Spleen (tissue), 11 donors: ENCODE measurements around the gene FAM83C. TPM values are rescaled to one million over a fixed set of nuclear protein-coding genes. Genes with fewer than 3 reads are reported as not detected.

ENCODE experiments used
- DNase-seq: peaks from one replicate; pipeline ENCODE4 v3.0.0-alpha.2; 2020
- H3K27ac ChIP-seq, 8 donors: fragments of 200-600 bp; sonication (generic) in 7 of 8; 1 replicate in 4 of 8; 2 replicates in 4 of 8; pipeline versions ENCODE4 v1.5.0 to v1.8.0; 2016 to 2021; ENCODE audit warnings: inconsistent platforms in 4 of 8, mild to moderate bottlenecking in 4 of 8, moderate library complexity in 1 of 8
- H3K27me3 ChIP-seq, 7 donors: fragments of 200-600 bp; sonication (generic) in 6 of 7; replicated peaks in 1 of 7; 1 replicate in 4 of 7; 2 replicates in 3 of 7; pipeline versions ENCODE4 v1.5.0 to v1.8.0; 2016 to 2021; ENCODE audit warnings: inconsistent platforms in 3 of 7, mild to moderate bottlenecking in 1 of 7
- H3K36me3 ChIP-seq, 6 donors: fragments of 200-600 bp; sonication (generic) in 5 of 6; 1 replicate in 4 of 6; 2 replicates in 2 of 6; pipeline versions ENCODE4 v1.5.0 to v1.8.0; 2016 to 2021; ENCODE audit warnings: inconsistent platforms in 2 of 6
- H3K4me1 ChIP-seq, 6 donors: fragments of 200-600 bp; sonication (generic) in 5 of 6; 1 replicate in 3 of 6; 2 replicates in 3 of 6; pipeline versions ENCODE4 v1.5.0 to v1.8.0; 2016 to 2021; ENCODE audit warnings: inconsistent platforms in 3 of 6
- H3K4me3 ChIP-seq, 8 donors: fragments of 200-600 bp; sonication (generic) in 7 of 8; 1 replicate in 4 of 8; 2 replicates in 4 of 8; pipeline versions ENCODE4 v1.5.0 to v1.8.0; 2016 to 2021; ENCODE audit warnings: inconsistent platforms in 4 of 8, mild to moderate bottlenecking in 4 of 8, moderate library complexity in 2 of 8
- H3K9me3 ChIP-seq, 8 donors: fragments of 200-600 bp; sonication (generic) in 7 of 8; 1 replicate in 4 of 8; 2 replicates in 4 of 8; pipeline versions ENCODE4 v1.5.0 to v1.8.0; 2016 to 2021; ENCODE audit warnings: inconsistent platforms in 4 of 8
- POLR2A ChIP-seq, 3 donors: fragments of 450-650 bp; IDR thresholded peaks; one replicate each; pipeline ENCODE4 v1.5.1; 2017; ENCODE audit warnings: antibody characterized with exemption in 3 of 3, mild to moderate bottlenecking in 1 of 3
- POLR2AphosphoS5 ChIP-seq, 3 donors: sonication (generic); formaldehyde crosslinking; IDR thresholded peaks; one replicate each; pipeline ENCODE4 v1.5.1; 2017; ENCODE audit warnings: antibody characterized with exemption in 3 of 3
- WGBS, 5 donors: extraction: QIAGEN DNeasy Blood & Tissue Kit in 3 of 5; methylation state at CpG; one replicate each; pipeline versions ENCODE4 v1.1.5 to v1.1.7; 2013 to 2018; 5-methylcytosine and 5-hydroxymethylcytosine counted together
- intact Hi-C: fragments of 100-400 bp; cut with DNase I; formaldehyde crosslinking; loops from one replicate; pipeline ENCODE4 v1.15.0; 2023; ENCODE audit warnings: low total_unique reads
- polyA plus RNA-seq, 3 donors: library from polyadenylated mRNA; stranded (reverse); fragments of 200-250 nt; gene quantifications; one replicate each; pipeline ENCODE4 v1.2.1, GENCODE V29; 2013
- total RNA-seq, 7 donors: library from RNA; depleted of rRNA in 3 of 7; stranded (reverse); fragments of >200 nt in 3 of 7; fragmentation: NEBNext Ultra II Directional in 4 of 7; extraction: Animal tissue kit (Norgen Biotek cat#: 25700) in 4 of 7; gene quantifications; one replicate each; pipeline versions ENCODE4 v1.1.0 to v1.2.1, GENCODE V29; 2016 to 2021
- TF ChIP-seq, protein P1 (sequence below), 11 experiments: fragments of 200-600 bp in 7 of 11; fragments of 450-650 bp in 4 of 11; sonication (generic) in 4 of 11; IDR thresholded peaks in 8 of 11; conservative IDR thresholded peaks in 3 of 11; 1 replicate in 7 of 11; 2 replicates in 4 of 11; pipeline versions ENCODE4 v1.4.0 to v1.8.0; 2016 to 2021; ENCODE audit warnings: antibody characterized with exemption in 11 of 11, inconsistent platforms in 4 of 11, mild to moderate bottlenecking in 1 of 11
- donor health status: healthy with polysubstance abuse.
- donor health status: DM: no; HTN: no; CAD: no; lungs with moderate emphysema.
- donor health status: DM: no; HTN: no; CAD: no.
- donor health status: Bipolar disorder and iron deficiency.
- donor health status: healthy.
- donor health status: DM: no; HTN: no; CAD: no.
- donor health status: DM: yes; HTN: yes; CAD: no.

FAM83C gene
- total and polyA plus RNA-seq, 10 donors = not detected

- DNase-seq = no peak
- H3K27ac ChIP-seq = peak overlapping the region in 2 of 8 donors; percentile 99 to 100
- H3K36me3 ChIP-seq = peaks cover 0 to 74% (median 33%) of the 10 kb centered on the region in 6 donors
- WGBS, 5 donors = 89 to 95% (median 90%) methylated on average over 7 of the region's 7 CpGs
- no peak overlapping the region for H3K4me3 ChIP-seq
- peaks cover 23 to 84% (median 48%) of the 10 kb centered on the region in 6 donors for H3K4me1 ChIP-seq
- H3K9me3 ChIP-seq = no peaks in the 10 kb centered on the region
- TF ChIP-seq POLR2A (IDR thresholded peaks at IDR 0.05) (no peak), POLR2AphosphoS5 (IDR thresholded peaks at IDR 0.05) (peak in 1 of 3 donors; percentile 7)
- TF ChIP-seq, protein P1, sequence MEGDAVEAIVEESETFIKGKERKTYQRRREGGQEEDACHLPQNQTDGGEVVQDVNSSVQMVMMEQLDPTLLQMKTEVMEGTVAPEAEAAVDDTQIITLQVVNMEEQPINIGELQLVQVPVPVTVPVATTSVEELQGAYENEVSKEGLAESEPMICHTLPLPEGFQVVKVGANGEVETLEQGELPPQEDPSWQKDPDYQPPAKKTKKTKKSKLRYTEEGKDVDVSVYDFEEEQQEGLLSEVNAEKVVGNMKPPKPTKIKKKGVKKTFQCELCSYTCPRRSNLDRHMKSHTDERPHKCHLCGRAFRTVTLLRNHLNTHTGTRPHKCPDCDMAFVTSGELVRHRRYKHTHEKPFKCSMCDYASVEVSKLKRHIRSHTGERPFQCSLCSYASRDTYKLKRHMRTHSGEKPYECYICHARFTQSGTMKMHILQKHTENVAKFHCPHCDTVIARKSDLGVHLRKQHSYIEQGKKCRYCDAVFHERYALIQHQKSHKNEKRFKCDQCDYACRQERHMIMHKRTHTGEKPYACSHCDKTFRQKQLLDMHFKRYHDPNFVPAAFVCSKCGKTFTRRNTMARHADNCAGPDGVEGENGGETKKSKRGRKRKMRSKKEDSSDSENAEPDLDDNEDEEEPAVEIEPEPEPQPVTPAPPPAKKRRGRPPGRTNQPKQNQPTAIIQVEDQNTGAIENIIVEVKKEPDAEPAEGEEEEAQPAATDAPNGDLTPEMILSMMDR (IDR thresholded peaks at IDR 0.05 in 8 of 11, conservative IDR thresholded peaks at IDR 0.05 in 3 of 11) = no peak
- H3K27me3 ChIP-seq = no peaks in the 10 kb centered on the region
- intact Hi-C loops = no loop called here
Measured at GRCh38 chr20:35279533-35280174, 12.6 kb downstream of the FAM83C start.

DNA sequence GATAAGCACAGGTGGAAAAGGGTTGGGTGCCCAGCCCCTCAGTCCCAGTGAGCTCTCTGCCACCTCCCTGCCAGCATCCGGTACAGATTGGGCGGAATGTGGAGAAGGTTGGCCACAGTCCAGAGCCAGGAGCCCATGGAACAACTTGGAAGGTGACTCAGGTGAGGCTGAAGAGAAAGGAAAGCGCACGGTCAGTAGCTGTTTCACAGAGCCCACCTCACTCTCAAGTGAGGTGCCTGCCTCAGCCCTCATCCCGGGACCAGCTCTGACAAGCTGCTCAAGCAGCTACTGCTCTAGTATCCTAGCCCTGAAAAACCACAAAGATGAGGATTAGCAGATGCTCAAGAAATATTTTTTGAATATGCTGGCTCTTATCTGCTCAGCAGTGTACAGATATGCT lies 13.2 kb downstream of the FAM83C start:
- peaks cover 0 to 80% (median 36%) of the 10 kb centered on the region in 6 donors for H3K36me3 ChIP-seq
- TF ChIP-seq, protein P1 (IDR thresholded peaks at IDR 0.05 in 8 of 11, conservative IDR thresholded peaks at IDR 0.05 in 3 of 11) = no peak
- TF ChIP-seq POLR2A (IDR thresholded peaks at IDR 0.05) (no peak), POLR2AphosphoS5 (IDR thresholded peaks at IDR 0.05) (no peak)
- WGBS, 5 donors = 93 to 96% (median 95%) methylated on average over 5 of the region's 5 CpGs
- H3K4me3 ChIP-seq = no peak overlapping the region
- peak overlapping the region in 4 of 8 donors; percentile 99 to 100 (median 99) for H3K27ac ChIP-seq
- intact Hi-C loops = no loop called here
- no peak for DNase-seq
- no peaks in the 10 kb centered on the region for H3K27me3 ChIP-seq
- H3K4me1 ChIP-seq = peaks cover 23 to 83% (median 47%) of the 10 kb centered on the region in 6 donors
- H3K9me3 ChIP-seq = no peaks in the 10 kb centered on the region

DNA sequence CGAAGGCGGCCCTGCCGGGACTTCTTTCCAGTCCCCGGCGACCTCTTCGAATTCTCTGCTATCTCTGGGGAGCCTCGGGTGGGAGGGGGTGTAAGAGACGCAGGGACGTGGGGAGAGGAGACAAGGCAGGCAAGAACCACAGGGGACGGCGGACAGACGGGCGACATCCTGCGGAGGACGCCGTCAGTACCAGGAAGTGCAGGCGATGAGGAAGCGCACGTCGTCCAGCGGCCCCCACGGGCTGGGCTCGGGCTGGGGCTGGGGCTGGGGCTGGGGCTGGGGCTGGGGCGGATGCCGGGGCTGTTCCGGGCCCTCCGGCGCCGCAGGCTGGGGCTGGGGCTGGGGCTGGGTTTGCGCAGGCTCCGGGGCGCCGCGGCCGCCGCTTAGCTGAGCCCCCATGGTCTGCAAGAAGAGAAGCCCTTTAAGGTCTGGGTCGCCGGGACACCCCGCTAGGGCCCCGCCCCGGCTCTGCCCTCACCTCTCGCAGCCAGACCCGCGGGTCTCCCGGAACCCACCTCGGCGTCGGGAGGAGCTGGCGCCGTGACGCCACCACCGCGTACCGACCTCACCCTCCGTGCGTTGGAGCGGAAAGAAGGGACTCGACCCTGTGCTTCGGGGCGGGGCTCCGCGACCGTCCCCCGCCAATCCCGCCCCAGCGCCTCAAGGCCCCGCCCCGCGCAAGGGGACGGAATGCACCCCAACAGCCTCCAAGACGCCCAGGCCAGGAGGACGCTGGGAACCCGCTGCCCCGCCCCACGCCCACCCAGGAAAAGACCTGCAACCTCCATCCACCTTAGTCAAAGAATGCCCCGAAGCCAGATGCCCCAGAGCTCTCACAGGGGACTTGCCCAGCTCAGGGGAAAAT lies 14.5 kb downstream of the FAM83C start, which contains the start of gene MMP24OS:
Gene MMP24OS (minus strand): TSS at position 592 of the 865 bp plus-strand sequence. CDS start 193 bp downstream, at position 399.
- WGBS, 5 donors = 0 to 2% (median 1%) methylated on average over 34 to 76 of the region's 76 CpGs
- peak within 1 kb of the TSS; percentile 54 to 89 (median 66) for H3K4me3 ChIP-seq
- peak; percentile 98 for DNase-seq
- peaks cover 15 to 70% (median 34%) of the 10 kb centered on the region in 6 donors for H3K4me1 ChIP-seq
- intact Hi-C loops = no loop called here
- no peaks in the 10 kb centered on the region for H3K27me3 ChIP-seq
- H3K9me3 ChIP-seq = no peaks in the 10 kb centered on the region
- H3K36me3 ChIP-seq = peaks cover 0 to 87% (median 38%) of the 10 kb centered on the region in 6 donors
- TF ChIP-seq POLR2A (IDR thresholded peaks at IDR 0.05) (peak in 2 of 3 donors; percentile 62 to 87), POLR2AphosphoS5 (IDR thresholded peaks at IDR 0.05) (peak; percentile 98 to 99 (median 99))
- TF ChIP-seq, protein P1 (IDR thresholded peaks at IDR 0.05 in 8 of 11, conservative IDR thresholded peaks at IDR 0.05 in 3 of 11) = peak in 5 of 11 experiments; percentile 19 to 52 (median 41)
- peak within 1 kb of the TSS; percentile 91 to 100 (median 99) for H3K27ac ChIP-seq
